IPS-NIHi7 (cell line): Measurements from ENCODE around the gene MRPL19.
A peak's percentile ranks its signal among the peaks of the same experiment; 100 is the strongest.

Source experiments
- DNase-seq: peaks from one replicate; pipeline ENCODE4 v3.0.0; 2012; ENCODE audit warnings: mixed read lengths; ENCODE audit errors: extremely low spot score

Gene MRPL19

GRCh38 chr2:75616406-75616805 is 30.2 kb upstream of the MRPL19 start:
- no peak for DNase-seq

GRCh38 chr2:75616933-75617332 is 29.6 kb upstream of the MRPL19 start:
- no peak for DNase-seq

- DNase-seq, result no peak
Observed at GRCh38 chr2:75619956-75620740, 26.4 kb upstream of the MRPL19 start.

- DNase-seq, result no peak
Observed at GRCh38 chr2:75621228-75621627, 25.4 kb upstream of the MRPL19 start.

- DNase-seq, result no peak
Observed at GRCh38 chr2:75622500-75622899, 24.1 kb upstream of the MRPL19 start.

GRCh38 chr2:75622929-75623328 is 23.7 kb upstream of the MRPL19 start:
- no peak for DNase-seq

- DNase-seq, result peak; percentile 80
Observed at GRCh38 chr2:75627902-75628504, 18.6 kb upstream of the MRPL19 start.

GRCh38 chr2:75632091-75632701 is 14.4 kb upstream of the MRPL19 start:
- DNase-seq, result no peak

GRCh38 chr2:75632813-75633212 is 13.8 kb upstream of the MRPL19 start:
- no peak for DNase-seq

- DNase-seq, result no peak
Observed at GRCh38 chr2:75633620-75634019, 13.0 kb upstream of the MRPL19 start.

- no peak for DNase-seq
Observed at GRCh38 chr2:75634945-75635344, 11.6 kb upstream of the MRPL19 start.

- no peak for DNase-seq
Observed at GRCh38 chr2:75637568-75637967, 9.0 kb upstream of the MRPL19 start.

GRCh38 chr2:75640621-75641121 is 5.9 kb upstream of the MRPL19 start:
- DNase-seq, result peak; percentile 61

- no peak for DNase-seq
Observed at GRCh38 chr2:75641587-75641986, 5.0 kb upstream of the MRPL19 start.

- no peak for DNase-seq
Observed at GRCh38 chr2:75643980-75644379, 2.6 kb upstream of the MRPL19 start.

- DNase-seq, result no peak
Observed at GRCh38 chr2:75645643-75646042, 940 bp upstream of the MRPL19 start.

GRCh38 chr2:75646090-75646582 is 447 bp upstream of the MRPL19 start:
- DNase-seq, result no peak

GRCh38 chr2:75647771-75648170 is 1.2 kb downstream of the MRPL19 start:
- DNase-seq, result no peak

GRCh38 chr2:75654012-75654411 is 7.4 kb downstream of the MRPL19 start:
- DNase-seq, result no peak

- no peak for DNase-seq
Observed at GRCh38 chr2:75655861-75656260, 9.3 kb downstream of the MRPL19 start.

- no peak for DNase-seq
Observed at GRCh38 chr2:75656563-75656962, 10.0 kb downstream of the MRPL19 start.

GRCh38 chr2:75657798-75658197 is 11.2 kb downstream of the MRPL19 start:
- DNase-seq, result no peak

GRCh38 chr2:75666911-75667310 is 20.3 kb downstream of the MRPL19 start:
- no peak for DNase-seq
